GM12874 (cell line): ENCODE data around the gene CHRM4.

Source experiments
- TF ChIP-seq, protein P1 (sequence below): IDR thresholded peaks from 2 replicates; pipeline ENCODE4 v1.5.1; 2011; ENCODE audit warnings: low read depth, mild to moderate bottlenecking, control low read depth, low read length, moderate library complexity; ENCODE audit not compliant: insufficient read depth

Gene CHRM4

DNA sequence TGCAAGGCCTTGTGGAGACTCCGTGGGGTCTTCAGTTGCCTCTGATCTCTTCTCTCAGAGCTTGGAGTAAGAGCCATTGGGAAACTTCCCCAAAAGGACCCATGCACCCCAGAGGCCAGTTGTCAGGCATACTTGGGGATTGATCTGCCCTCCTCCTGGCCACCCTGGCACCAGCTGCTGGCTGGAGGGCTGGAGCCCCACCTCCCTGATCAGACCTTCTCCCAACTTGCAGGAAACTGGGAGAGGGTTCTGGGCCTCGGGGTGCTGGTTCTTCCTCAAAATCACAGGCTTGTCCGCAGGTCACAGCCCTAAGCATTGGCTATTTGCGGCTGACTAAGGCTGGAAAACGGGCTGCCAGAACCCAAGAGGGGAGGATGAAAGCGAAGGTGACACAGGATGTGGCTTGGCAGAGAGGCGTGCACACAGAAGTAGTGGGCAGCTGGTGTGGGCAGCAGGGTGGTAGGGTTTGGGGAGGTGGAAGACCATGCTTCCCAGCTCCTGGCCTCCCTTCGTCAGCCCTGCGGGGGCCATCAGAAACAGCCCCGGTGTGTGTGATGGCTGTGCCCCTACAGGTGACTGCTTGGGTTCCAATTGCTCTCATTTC is 45.6 kb downstream of the CHRM4 start:
- TF ChIP-seq, protein P1, sequence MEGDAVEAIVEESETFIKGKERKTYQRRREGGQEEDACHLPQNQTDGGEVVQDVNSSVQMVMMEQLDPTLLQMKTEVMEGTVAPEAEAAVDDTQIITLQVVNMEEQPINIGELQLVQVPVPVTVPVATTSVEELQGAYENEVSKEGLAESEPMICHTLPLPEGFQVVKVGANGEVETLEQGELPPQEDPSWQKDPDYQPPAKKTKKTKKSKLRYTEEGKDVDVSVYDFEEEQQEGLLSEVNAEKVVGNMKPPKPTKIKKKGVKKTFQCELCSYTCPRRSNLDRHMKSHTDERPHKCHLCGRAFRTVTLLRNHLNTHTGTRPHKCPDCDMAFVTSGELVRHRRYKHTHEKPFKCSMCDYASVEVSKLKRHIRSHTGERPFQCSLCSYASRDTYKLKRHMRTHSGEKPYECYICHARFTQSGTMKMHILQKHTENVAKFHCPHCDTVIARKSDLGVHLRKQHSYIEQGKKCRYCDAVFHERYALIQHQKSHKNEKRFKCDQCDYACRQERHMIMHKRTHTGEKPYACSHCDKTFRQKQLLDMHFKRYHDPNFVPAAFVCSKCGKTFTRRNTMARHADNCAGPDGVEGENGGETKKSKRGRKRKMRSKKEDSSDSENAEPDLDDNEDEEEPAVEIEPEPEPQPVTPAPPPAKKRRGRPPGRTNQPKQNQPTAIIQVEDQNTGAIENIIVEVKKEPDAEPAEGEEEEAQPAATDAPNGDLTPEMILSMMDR = no peak

DNA sequence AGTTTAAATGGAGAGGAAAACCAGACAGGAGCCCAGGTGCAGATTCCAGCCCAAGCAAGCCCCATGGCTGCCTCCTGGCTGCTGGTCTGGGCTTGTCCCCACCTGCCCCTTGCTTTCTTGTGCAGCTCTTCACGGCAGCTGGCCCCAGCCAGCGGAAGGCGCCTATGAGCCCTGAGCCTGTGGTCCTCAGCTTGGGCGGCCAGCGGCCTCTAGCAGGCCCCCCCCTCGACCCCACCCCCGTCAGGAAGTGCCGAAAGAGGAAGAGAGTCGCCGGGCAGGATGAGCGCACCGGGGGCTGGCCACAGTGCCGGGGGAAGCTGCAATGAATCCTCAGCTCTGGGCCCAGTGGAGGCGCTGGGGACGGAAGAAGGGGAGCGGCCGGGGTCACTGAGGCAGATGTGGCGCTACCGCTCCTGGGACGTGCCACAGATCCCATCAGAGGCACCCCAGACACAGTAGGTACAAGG is 46.4 kb downstream of the CHRM4 start:
- TF ChIP-seq, protein P1 = no peak

DNA sequence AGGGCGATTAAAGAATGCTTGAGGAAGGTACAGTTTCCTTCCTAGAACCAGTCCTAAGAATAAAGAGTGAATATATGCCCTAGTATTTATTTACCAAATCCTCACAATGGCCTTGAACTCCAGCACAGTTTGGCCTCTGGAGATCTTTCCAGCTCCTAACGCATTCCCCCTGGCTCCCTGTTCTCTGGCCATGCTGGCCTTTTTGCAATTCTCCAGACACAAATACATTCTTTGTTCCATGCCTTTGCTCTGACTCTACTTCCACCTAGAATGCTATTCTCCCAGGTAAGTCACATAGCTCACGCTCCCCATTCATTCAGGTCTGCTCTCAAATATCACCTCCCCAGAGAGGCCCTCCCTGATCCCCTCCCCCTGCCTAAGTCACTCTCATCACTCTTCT is 48.1 kb downstream of the CHRM4 start:
- TF ChIP-seq, protein P1 = no peak

DNA sequence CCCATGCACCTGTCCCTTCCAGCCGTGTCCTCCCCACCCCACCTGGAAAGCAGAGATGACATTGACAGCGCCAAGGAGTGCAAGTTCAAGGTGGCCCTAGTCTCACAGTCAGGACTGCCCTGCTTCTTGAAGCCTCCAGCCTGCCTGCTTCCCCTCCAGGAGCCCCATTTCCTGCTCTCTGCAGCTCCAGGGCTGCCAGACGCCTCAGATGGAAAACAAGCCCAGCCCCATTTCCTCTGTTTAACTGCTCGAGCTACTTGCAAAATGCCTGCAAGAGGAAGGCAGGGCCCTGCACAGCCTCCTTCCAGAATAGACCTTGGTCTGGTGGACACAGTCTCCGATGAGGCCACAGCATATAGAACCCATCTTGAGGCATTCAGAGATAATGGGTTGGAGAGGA is 49.3 kb downstream of the CHRM4 start:
- TF ChIP-seq, protein P1 = no peak

DNA sequence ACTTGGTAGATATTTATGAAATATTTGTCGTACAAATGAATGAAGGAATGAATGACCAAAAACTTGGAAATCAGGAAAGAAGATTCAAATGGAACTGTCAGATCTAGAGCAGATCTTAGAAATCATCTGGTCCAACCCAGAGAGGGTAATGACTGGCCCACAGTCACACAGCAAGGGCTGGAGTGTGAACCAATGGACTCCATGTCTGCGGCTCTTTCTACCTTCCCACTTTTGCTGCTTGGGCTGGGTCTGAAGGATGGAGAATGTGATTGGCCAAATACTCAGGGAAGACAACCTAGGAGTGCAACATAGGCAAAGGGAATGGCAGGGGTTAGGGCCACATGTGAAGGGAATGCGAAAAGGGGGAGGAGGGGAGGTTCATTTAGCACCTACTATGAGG is 50.1 kb downstream of the CHRM4 start:
- TF ChIP-seq, protein P1 = no peak

DNA sequence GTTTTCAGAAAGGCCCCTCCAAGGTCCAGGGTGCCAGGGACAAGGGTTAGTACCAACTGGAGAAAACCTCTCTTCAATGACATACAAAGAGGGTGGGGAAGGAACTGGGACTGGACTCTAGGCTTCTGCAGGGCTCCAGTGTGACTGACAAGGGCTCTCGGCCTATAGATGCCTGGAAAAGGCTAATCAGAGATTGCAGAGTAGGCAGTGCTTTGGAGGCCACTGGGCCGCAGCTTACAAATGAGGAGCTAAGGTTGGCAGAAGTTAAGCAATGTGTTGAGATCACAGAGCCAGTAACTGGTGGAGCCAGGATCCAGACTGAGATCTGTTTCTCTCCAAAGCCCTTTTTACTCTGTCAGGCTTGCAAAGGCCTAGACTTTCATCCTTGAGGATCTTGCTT is 51.8 kb downstream of the CHRM4 start:
- TF ChIP-seq, protein P1 = no peak

DNA sequence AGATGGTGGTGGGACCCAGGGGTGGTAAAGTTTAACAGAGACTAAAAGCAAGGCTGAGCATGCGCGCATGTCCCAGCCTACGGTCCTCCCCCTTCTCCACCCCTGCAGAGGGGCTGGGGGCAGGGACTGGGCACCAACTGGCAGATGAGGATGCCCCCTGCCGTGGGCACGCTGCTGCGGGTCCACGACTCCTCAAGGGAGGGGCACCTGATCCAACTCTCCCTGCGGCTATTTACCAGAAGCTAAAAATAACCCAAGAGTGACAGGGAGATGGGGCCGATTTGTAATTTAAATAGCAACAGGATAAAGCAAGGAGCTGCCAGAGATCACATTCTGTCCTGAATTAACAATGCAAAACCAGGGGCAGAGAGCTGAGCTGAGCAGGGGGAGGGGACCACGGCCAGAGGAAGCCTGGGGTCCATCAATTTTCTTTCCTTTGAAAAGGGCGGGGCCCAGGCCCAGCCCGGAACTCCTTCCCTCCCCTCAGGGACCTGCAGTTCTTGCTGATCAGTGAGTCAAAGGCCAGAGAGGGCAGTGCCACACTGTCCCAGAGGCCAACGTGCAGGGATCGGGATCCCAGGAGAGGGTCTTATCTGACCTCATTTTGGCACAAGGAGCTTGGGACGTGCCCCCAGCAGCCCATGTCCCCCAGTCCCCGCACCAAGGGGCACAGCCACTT is 52.4 kb downstream of the CHRM4 start:
- TF ChIP-seq, protein P1 = no peak
